ACC112 (cell line): ENCODE results near the gene RAB6C.
A peak's percentile ranks its signal among the peaks of the same experiment; 100 is the strongest.
"Not testable (repeated sequence)": the region's sequence is repeated elsewhere in the genome, so short reads cannot be mapped to it uniquely, and the experiment has no call there.

Source experiments
- H2AFZ ChIP-seq: fragments of 200-600 bp; sonication (generic); one replicate; pipeline ENCODE4 v1.6.0; 2017; ENCODE audit warnings: antibody characterized with exemption, low read length; ENCODE audit not compliant: unreplicated experiment
- H3K27ac ChIP-seq: fragments of 200-600 bp; sonication (generic); 2 replicates; pipeline ENCODE4 v1.5.1; 2014; ENCODE audit warnings: low read depth, mild to moderate bottlenecking, antibody characterized with exemption, low read length, moderate library complexity
- H3K27me3 ChIP-seq: fragments of 200-600 bp; sonication (generic); 2 replicates; pipeline ENCODE4 v1.6.1; 2014; ENCODE audit warnings: mild to moderate bottlenecking, antibody characterized with exemption, low read length, moderate library complexity, mixed read lengths; ENCODE audit not compliant: insufficient read depth
- H3K36me3 ChIP-seq: fragments of 200-600 bp; sonication (generic); 2 replicates; pipeline ENCODE4 v1.6.1; 2016; ENCODE audit warnings: mild to moderate bottlenecking, antibody characterized with exemption, low read length, moderate library complexity, mixed read lengths; ENCODE audit not compliant: insufficient read depth
- H3K4me1 ChIP-seq: fragments of 200-600 bp; sonication (generic); one replicate; pipeline ENCODE4 v1.6.1; 2016; ENCODE audit warnings: low read length, mixed read lengths; ENCODE audit not compliant: insufficient read depth, unreplicated experiment, control insufficient read depth
- H3K4me3 ChIP-seq: fragments of 200-600 bp; sonication (generic); 2 replicates; pipeline ENCODE4 v1.5.1; 2014; ENCODE audit warnings: mild to moderate bottlenecking, low read depth, low read length
- H3K79me2 ChIP-seq: fragments of 200-600 bp; sonication (generic); one replicate; pipeline ENCODE4 v1.6.0; 2016; ENCODE audit warnings: low read length; ENCODE audit not compliant: control insufficient read depth, unreplicated experiment, insufficient read depth

Gene RAB6C

DNA sequence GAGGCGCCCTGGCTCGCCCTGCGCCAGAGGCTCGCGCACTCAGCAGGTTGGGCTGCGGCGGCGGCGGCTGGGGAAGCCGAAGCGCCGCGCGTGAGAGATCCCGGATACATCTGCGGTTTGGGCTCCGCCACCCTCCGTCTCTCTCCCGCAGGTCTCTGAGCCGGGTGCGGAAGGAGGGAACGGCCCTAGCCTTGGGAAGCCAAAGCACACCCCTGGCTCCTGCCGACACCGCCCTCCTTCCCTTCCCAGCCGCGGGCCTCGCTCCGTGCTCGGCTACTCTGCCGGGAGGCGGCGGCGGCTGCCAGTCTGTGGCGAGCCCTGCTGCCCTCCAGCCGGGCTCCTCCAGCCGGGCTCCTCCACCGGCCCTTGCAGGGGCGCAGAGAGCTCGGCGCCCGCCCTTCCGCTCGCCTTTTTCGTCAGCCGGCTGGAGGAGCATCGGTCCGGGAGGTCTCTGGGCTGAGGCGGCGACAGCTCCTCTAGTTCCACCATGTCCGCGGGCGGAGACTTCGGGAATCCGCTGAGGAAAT lies at the start of gene RAB6C:
RAB6C (plus strand) TSS at position 38 of the 527 bp plus-strand sequence; CDS start at position 488, 450 bp downstream.
- H3K36me3 ChIP-seq, H3K79me2 ChIP-seq, H2AFZ ChIP-seq, H3K27ac ChIP-seq, H3K4me3 ChIP-seq, H3K4me1 ChIP-seq: not testable (repeated sequence)
- peaks cover 17% of the 10 kb centered on the region; the same call in 1 of the 2 replicates for H3K27me3 ChIP-seq

DNA sequence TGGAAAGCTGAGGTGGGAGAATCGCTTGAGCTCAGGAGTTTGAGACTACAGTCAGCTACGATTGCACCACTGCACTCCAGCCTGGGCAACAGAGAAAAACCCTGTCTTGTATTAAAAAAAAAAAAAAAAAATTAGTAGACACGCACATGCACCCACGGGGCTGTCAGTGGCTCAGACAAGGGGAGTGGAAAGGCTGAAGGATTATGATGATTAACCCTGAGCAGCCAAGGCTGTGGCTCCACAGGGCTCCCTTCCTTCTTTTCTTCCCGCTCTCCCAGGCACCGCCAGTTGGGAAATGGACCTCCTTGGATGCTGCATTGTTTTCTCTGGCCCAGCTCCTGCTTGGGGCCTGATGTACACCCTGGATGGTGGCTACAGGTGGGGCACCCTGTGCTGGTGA lies 49.0 kb upstream of the RAB6C start:
- Histone ChIP-seq H3K27me3 (0 out of 2 replicates have a peak, but pooled peaks cover 3% of the 10 kb centered on the region), H3K79me2 (no peaks in the 10 kb centered on the region), H3K4me1 (peaks cover 4% of the 10 kb centered on the region), H3K36me3 (no peaks in the 10 kb centered on the region), H3K27ac (no peak overlapping the region), H3K4me3 (no peak overlapping the region), H2AFZ (no peak overlapping the region)

DNA sequence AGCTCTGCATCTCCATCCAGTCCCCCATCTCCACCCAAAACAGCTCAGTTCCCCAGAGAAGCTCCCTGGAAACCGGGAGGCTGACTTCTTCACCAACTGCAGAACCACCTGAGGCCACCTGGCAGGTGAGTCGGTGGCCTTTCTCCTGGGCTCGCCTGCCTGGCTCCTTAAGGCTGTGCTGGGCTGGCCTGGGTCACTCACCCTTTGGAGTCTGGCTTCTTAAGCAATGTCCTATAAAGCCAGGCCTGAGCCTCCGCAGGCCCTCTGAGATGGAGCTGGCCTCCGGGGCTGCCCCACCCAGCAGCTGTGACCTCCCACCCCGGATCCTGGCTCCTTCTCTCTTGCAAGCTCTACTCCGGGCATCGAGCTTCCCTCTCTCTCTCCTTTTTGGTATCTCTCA lies 46.1 kb upstream of the RAB6C start:
- not testable (repeated sequence) for H3K27me3 ChIP-seq, H2AFZ ChIP-seq, H3K36me3 ChIP-seq, H3K27ac ChIP-seq, H3K4me1 ChIP-seq, H3K79me2 ChIP-seq
- peak overlapping the region; percentile 66; the same call in 1 of the 2 replicates for H3K4me3 ChIP-seq

- Histone ChIP-seq H3K4me3 (peak overlapping the region; percentile 66), H3K27ac (no peak overlapping the region), H3K36me3 (no peaks in the 10 kb centered on the region), H3K4me1 (peaks cover 4% of the 10 kb centered on the region), H2AFZ (peak overlapping the region; percentile 50), H3K79me2 (no peaks in the 10 kb centered on the region), H3K27me3 (0 out of 2 replicates have a peak, but pooled peaks cover 6% of the 10 kb centered on the region)
Observed at GRCh38 chr2:129934044-129934822, 45.2 kb upstream of the RAB6C start.

- 0 out of 2 replicates have a peak, but pooled peaks cover 6% of the 10 kb centered on the region for H3K27me3 ChIP-seq
- no peak overlapping the region for H3K27ac ChIP-seq
- H2AFZ ChIP-seq, result no peak overlapping the region
- no peaks in the 10 kb centered on the region for H3K36me3 ChIP-seq
- peaks cover 4% of the 10 kb centered on the region for H3K4me1 ChIP-seq
- H3K4me3 ChIP-seq, result no peak overlapping the region
- no peaks in the 10 kb centered on the region for H3K79me2 ChIP-seq
Observed at GRCh38 chr2:129935118-129935517, 44.3 kb upstream of the RAB6C start.

DNA sequence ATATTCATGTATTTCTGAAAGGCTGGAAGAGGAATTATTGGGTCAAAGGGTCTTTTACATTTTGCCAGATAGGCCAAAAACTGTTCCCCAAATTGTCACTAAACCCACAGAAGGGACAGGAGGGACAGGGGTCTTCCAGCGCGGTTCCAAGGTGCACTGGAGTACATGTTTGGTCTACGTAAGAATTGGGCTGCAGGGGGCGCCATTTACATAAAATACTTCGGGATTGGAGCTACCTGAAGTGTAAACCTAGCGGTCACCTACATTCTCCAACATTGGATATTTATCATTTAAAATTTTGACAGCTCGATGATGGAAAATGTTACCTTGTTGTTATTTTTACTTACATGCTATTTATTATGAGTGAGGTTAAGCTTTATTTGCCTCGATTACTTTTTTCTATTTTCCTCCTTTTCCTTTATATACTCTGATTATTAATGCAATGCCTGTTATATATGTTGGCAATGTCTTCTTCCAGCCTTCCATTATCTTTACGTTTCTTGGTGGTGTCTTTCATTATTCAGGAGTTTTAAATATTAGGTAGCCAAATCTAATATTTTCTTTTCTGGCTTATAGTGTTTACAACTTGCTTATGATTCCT lies 43.0 kb upstream of the RAB6C start:
- Histone ChIP-seq H3K27me3 (0 out of 2 replicates have a peak, but pooled peaks cover 6% of the 10 kb centered on the region), H3K4me3 (no peak overlapping the region), H3K27ac (no peak overlapping the region), H3K79me2 (no peaks in the 10 kb centered on the region), H3K36me3 (no peaks in the 10 kb centered on the region), H2AFZ (no peak overlapping the region), H3K4me1 (peaks cover 4% of the 10 kb centered on the region)

- H3K79me2 ChIP-seq, H3K27ac ChIP-seq, H3K27me3 ChIP-seq, H3K4me3 ChIP-seq, H3K36me3 ChIP-seq, H2AFZ ChIP-seq, H3K4me1 ChIP-seq: not testable (repeated sequence)
Observed at GRCh38 chr2:129938850-129939471, 40.5 kb upstream of the RAB6C start.

GRCh38 chr2:129943456-129943855 lies 36.0 kb upstream of the RAB6C start:
- H3K36me3 ChIP-seq, H3K4me1 ChIP-seq, H3K79me2 ChIP-seq, H3K27me3 ChIP-seq, H2AFZ ChIP-seq, H3K27ac ChIP-seq, H3K4me3 ChIP-seq: not testable (repeated sequence)

- Histone ChIP-seq H3K4me1 (no peaks in the 10 kb centered on the region), H2AFZ (no peak overlapping the region), H3K79me2 (no peaks in the 10 kb centered on the region)
Observed at GRCh38 chr2:129945557-129945956, 33.9 kb upstream of the RAB6C start.

GRCh38 chr2:129947712-129948111 lies 31.8 kb upstream of the RAB6C start:
- not testable (repeated sequence) for H3K79me2 ChIP-seq, H2AFZ ChIP-seq, H3K27ac ChIP-seq, H3K4me1 ChIP-seq, H3K36me3 ChIP-seq, H3K27me3 ChIP-seq, H3K4me3 ChIP-seq

More at GRCh38 chr2:129945557-129945956, 33.9 kb upstream of the RAB6C start:
- Histone ChIP-seq H3K36me3 (no peaks in the 10 kb centered on the region), H3K27me3 (no peaks in the 10 kb centered on the region; the same call in 1 of the 2 replicates), H3K4me3 (no peak overlapping the region), H3K27ac (no peak overlapping the region)
